ENCODE results near the gene FBXO27. TPM values are rescaled to one million over a fixed set of nuclear protein-coding genes. Genes with fewer than 3 reads are reported as not detected.

The FBXO27 gene
- total RNA-seq, 1 experiment from 2014 or later: 18.9 TPM

DNA sequence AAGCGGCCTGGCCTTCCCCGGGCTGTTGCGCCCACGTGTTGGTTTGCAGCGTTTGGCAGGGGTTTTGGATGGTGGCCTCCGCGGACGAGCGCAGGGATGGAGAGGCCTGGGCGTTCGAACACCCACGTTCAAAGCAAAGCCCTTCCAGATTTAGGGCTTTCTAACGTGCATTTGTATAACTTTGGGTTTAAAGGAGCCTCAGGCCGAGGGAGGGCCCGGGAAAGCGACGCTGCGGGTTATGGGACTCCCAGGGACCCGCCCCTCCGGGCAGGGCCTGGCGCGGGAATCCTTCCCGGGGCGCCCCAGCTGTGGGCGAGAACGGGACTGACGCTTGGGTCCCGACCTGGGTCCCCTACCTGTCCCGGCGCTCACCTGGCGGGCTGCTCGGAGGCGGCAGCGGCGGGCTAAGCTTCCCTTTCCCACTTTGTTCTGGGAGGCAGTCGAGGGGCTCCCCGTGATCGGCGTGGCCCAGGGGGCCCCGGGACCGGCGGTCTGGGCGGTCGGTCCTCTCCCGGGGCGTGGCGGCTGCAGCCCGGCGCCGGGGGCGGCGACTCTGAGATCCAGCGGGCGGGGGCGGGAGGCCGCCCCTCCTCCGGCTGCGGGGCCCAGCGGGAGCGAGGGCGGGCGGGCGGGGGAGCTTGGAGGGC, 57.0 kb downstream of the FBXO27 start, which contains the start of gene FBXO17 (continued):
- TF ChIP-seq RELA (CRISPR knock-in tag; IDR thresholded peaks at IDR 0.05; ENCODE audit: borderline replicate concordance) (no peak), MYBL2 (CRISPR knock-in tag; IDR thresholded peaks at IDR 0.05) (no peak), NFYB (CRISPR knock-in tag; conservative IDR thresholded peaks at IDR 0.05; ENCODE audit: low read depth) (no peak), ZNF121 (CRISPR knock-in tag; IDR thresholded peaks at IDR 0.05) (no peak), CBFB (CRISPR knock-in tag; IDR thresholded peaks at IDR 0.05; ENCODE audit: low read depth) (no peak), GRHL2 (CRISPR knock-in tag; IDR thresholded peaks at IDR 0.05; ENCODE audit: insufficient replicate concordance, severe bottlenecking) (no peak), ZNF416 (CRISPR knock-in tag; IDR thresholded peaks at IDR 0.05) (no peak), ESRRA (CRISPR knock-in tag; IDR thresholded peaks at IDR 0.05; ENCODE audit: borderline replicate concordance) (no peak), ZNF232 (CRISPR knock-in tag; IDR thresholded peaks at IDR 0.05) (no peak), TP53 (CRISPR knock-in tag; IDR thresholded peaks at IDR 0.05) (no peak), CREB1 (CRISPR knock-in tag; IDR thresholded peaks at IDR 0.05) (no peak), ZNF671 (CRISPR knock-in tag; IDR thresholded peaks at IDR 0.05) (no peak), NFE2L1 (CRISPR knock-in tag; IDR thresholded peaks at IDR 0.05) (no peak), SP1 (CRISPR knock-in tag; conservative IDR thresholded peaks at IDR 0.05) (peak; percentile 39; the same call in 1 of the 2 replicates), CREM (CRISPR knock-in tag; IDR thresholded peaks at IDR 0.05) (no peak), FOXK1 (CRISPR knock-in tag; IDR thresholded peaks at IDR 0.05) (0 out of 2 replicates have a peak, but pooled peaks have one; percentile 16), PRRX2 (CRISPR knock-in tag; IDR thresholded peaks at IDR 0.05) (no peak), JAZF1 (CRISPR knock-in tag; IDR thresholded peaks at IDR 0.05) (no peak)
- TF ChIP-seq, protein P1, sequence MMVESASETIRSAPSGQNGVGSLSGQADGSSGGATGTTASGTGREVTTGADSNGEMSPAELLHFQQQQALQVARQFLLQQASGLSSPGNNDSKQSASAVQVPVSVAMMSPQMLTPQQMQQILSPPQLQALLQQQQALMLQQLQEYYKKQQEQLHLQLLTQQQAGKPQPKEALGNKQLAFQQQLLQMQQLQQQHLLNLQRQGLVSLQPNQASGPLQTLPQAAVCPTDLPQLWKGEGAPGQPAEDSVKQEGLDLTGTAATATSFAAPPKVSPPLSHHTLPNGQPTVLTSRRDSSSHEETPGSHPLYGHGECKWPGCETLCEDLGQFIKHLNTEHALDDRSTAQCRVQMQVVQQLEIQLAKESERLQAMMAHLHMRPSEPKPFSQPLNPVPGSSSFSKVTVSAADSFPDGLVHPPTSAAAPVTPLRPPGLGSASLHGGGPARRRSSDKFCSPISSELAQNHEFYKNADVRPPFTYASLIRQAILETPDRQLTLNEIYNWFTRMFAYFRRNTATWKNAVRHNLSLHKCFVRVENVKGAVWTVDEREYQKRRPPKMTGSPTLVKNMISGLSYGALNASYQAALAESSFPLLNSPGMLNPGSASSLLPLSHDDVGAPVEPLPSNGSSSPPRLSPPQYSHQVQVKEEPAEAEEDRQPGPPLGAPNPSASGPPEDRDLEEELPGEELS (CRISPR knock-in tag; IDR thresholded peaks at IDR 0.05): no peak
- TF ChIP-seq, protein P2, sequence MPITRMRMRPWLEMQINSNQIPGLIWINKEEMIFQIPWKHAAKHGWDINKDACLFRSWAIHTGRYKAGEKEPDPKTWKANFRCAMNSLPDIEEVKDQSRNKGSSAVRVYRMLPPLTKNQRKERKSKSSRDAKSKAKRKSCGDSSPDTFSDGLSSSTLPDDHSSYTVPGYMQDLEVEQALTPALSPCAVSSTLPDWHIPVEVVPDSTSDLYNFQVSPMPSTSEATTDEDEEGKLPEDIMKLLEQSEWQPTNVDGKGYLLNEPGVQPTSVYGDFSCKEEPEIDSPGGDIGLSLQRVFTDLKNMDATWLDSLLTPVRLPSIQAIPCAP (CRISPR knock-in tag; IDR thresholded peaks at IDR 0.05): no peak
- TF ChIP-seq, protein P3, sequence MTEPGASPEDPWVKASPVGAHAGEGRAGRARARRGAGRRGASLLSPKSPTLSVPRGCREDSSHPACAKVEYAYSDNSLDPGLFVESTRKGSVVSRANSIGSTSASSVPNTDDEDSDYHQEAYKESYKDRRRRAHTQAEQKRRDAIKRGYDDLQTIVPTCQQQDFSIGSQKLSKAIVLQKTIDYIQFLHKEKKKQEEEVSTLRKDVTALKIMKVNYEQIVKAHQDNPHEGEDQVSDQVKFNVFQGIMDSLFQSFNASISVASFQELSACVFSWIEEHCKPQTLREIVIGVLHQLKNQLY (CRISPR knock-in tag; IDR thresholded peaks at IDR 0.05): no peak
- TF ChIP-seq, protein P4, sequence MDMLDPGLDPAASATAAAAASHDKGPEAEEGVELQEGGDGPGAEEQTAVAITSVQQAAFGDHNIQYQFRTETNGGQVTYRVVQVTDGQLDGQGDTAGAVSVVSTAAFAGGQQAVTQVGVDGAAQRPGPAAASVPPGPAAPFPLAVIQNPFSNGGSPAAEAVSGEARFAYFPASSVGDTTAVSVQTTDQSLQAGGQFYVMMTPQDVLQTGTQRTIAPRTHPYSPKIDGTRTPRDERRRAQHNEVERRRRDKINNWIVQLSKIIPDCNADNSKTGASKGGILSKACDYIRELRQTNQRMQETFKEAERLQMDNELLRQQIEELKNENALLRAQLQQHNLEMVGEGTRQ (CRISPR knock-in tag; IDR thresholded peaks at IDR 0.05): no peak
- TF ChIP-seq, protein P5, sequence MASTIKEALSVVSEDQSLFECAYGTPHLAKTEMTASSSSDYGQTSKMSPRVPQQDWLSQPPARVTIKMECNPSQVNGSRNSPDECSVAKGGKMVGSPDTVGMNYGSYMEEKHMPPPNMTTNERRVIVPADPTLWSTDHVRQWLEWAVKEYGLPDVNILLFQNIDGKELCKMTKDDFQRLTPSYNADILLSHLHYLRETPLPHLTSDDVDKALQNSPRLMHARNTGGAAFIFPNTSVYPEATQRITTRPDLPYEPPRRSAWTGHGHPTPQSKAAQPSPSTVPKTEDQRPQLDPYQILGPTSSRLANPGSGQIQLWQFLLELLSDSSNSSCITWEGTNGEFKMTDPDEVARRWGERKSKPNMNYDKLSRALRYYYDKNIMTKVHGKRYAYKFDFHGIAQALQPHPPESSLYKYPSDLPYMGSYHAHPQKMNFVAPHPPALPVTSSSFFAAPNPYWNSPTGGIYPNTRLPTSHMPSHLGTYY (CRISPR knock-in tag; IDR thresholded peaks at IDR 0.05): no peak
- TF ChIP-seq, protein P6, sequence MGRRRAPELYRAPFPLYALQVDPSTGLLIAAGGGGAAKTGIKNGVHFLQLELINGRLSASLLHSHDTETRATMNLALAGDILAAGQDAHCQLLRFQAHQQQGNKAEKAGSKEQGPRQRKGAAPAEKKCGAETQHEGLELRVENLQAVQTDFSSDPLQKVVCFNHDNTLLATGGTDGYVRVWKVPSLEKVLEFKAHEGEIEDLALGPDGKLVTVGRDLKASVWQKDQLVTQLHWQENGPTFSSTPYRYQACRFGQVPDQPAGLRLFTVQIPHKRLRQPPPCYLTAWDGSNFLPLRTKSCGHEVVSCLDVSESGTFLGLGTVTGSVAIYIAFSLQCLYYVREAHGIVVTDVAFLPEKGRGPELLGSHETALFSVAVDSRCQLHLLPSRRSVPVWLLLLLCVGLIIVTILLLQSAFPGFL (CRISPR knock-in tag; IDR thresholded peaks at IDR 0.05; ENCODE audit: borderline replicate concordance): no peak
- TF ChIP-seq, protein P7, sequence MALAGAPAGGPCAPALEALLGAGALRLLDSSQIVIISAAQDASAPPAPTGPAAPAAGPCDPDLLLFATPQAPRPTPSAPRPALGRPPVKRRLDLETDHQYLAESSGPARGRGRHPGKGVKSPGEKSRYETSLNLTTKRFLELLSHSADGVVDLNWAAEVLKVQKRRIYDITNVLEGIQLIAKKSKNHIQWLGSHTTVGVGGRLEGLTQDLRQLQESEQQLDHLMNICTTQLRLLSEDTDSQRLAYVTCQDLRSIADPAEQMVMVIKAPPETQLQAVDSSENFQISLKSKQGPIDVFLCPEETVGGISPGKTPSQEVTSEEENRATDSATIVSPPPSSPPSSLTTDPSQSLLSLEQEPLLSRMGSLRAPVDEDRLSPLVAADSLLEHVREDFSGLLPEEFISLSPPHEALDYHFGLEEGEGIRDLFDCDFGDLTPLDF (CRISPR knock-in tag; IDR thresholded peaks at IDR 0.05): no peak
- TF ChIP-seq, protein P8, sequence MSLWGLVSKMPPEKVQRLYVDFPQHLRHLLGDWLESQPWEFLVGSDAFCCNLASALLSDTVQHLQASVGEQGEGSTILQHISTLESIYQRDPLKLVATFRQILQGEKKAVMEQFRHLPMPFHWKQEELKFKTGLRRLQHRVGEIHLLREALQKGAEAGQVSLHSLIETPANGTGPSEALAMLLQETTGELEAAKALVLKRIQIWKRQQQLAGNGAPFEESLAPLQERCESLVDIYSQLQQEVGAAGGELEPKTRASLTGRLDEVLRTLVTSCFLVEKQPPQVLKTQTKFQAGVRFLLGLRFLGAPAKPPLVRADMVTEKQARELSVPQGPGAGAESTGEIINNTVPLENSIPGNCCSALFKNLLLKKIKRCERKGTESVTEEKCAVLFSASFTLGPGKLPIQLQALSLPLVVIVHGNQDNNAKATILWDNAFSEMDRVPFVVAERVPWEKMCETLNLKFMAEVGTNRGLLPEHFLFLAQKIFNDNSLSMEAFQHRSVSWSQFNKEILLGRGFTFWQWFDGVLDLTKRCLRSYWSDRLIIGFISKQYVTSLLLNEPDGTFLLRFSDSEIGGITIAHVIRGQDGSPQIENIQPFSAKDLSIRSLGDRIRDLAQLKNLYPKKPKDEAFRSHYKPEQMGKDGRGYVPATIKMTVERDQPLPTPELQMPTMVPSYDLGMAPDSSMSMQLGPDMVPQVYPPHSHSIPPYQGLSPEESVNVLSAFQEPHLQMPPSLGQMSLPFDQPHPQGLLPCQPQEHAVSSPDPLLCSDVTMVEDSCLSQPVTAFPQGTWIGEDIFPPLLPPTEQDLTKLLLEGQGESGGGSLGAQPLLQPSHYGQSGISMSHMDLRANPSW (CRISPR knock-in tag; conservative IDR thresholded peaks at IDR 0.05; ENCODE audit: low read depth): no peak
- TF ChIP-seq, protein P9, sequence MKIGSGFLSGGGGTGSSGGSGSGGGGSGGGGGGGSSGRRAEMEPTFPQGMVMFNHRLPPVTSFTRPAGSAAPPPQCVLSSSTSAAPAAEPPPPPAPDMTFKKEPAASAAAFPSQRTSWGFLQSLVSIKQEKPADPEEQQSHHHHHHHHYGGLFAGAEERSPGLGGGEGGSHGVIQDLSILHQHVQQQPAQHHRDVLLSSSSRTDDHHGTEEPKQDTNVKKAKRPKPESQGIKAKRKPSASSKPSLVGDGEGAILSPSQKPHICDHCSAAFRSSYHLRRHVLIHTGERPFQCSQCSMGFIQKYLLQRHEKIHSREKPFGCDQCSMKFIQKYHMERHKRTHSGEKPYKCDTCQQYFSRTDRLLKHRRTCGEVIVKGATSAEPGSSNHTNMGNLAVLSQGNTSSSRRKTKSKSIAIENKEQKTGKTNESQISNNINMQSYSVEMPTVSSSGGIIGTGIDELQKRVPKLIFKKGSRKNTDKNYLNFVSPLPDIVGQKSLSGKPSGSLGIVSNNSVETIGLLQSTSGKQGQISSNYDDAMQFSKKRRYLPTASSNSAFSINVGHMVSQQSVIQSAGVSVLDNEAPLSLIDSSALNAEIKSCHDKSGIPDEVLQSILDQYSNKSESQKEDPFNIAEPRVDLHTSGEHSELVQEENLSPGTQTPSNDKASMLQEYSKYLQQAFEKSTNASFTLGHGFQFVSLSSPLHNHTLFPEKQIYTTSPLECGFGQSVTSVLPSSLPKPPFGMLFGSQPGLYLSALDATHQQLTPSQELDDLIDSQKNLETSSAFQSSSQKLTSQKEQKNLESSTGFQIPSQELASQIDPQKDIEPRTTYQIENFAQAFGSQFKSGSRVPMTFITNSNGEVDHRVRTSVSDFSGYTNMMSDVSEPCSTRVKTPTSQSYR (CRISPR knock-in tag; IDR thresholded peaks at IDR 0.05): no peak
